HG02852 (cell line): ENCODE results near the gene SNX24.
A peak's percentile ranks its signal among the peaks of the same experiment; 100 is the strongest.

Experiments
- ATAC-seq: cut with Tn5 transposase; IDR thresholded peaks from one replicate; pipeline ENCODE4 v1.9.1; 2021; ENCODE audit warnings: mild to moderate bottlenecking, moderate library complexity; ENCODE audit not compliant: unreplicated experiment

SNX24 gene

GRCh38 chr5:122915717-122916461 is 70.5 kb downstream of the SNX24 start:
- peak; percentile 91 for ATAC-seq

- ATAC-seq, result no peak
These were observed 71.1 kb downstream of the SNX24 start for GRCh38 chr5:122916490-122916889.

GRCh38 chr5:122919969-122920368 is 74.6 kb downstream of the SNX24 start:
- ATAC-seq, result no peak

GRCh38 chr5:122921826-122922225 is 76.4 kb downstream of the SNX24 start:
- no peak for ATAC-seq

- no peak for ATAC-seq
These were observed 78.8 kb downstream of the SNX24 start for GRCh38 chr5:122924203-122924602.

- ATAC-seq, result no peak
These were observed 79.4 kb downstream of the SNX24 start for GRCh38 chr5:122924719-122925395.

- no peak for ATAC-seq
These were observed 83.6 kb downstream of the SNX24 start for GRCh38 chr5:122929001-122929400.

- no peak for ATAC-seq
These were observed 84.6 kb downstream of the SNX24 start for GRCh38 chr5:122929980-122930379.

- no peak for ATAC-seq
These were observed 88.5 kb downstream of the SNX24 start for GRCh38 chr5:122933956-122934355.

GRCh38 chr5:122936088-122936487 is 90.7 kb downstream of the SNX24 start:
- no peak for ATAC-seq

GRCh38 chr5:122937914-122938313 is 92.5 kb downstream of the SNX24 start:
- no peak for ATAC-seq

GRCh38 chr5:122940890-122941289 is 95.5 kb downstream of the SNX24 start:
- no peak for ATAC-seq

GRCh38 chr5:122941737-122942136 is 96.3 kb downstream of the SNX24 start:
- ATAC-seq, result no peak

- no peak for ATAC-seq
These were observed 96.9 kb downstream of the SNX24 start for GRCh38 chr5:122942164-122942914.

- ATAC-seq, result no peak
These were observed 97.8 kb downstream of the SNX24 start for GRCh38 chr5:122943050-122943698.

- ATAC-seq, result no peak
These were observed 98.6 kb downstream of the SNX24 start for GRCh38 chr5:122944051-122944450.

- no peak for ATAC-seq
These were observed 102.0 kb downstream of the SNX24 start for GRCh38 chr5:122947372-122947771.

- ATAC-seq, result no peak
These were observed 102.4 kb downstream of the SNX24 start for GRCh38 chr5:122947772-122948171.

- no peak for ATAC-seq
These were observed 102.9 kb downstream of the SNX24 start for GRCh38 chr5:122948319-122948718.

GRCh38 chr5:122951658-122952057 is 106.2 kb downstream of the SNX24 start:
- no peak for ATAC-seq

- no peak for ATAC-seq
These were observed 109.3 kb downstream of the SNX24 start for GRCh38 chr5:122954719-122955118.
